HG03558 (cell line): Measurements from ENCODE around the gene PTPRN2.
A peak's percentile ranks its signal among the peaks of the same experiment; 100 is the strongest.
"Not testable (repeated sequence)": the region's sequence is repeated elsewhere in the genome, so short reads cannot be mapped to it uniquely, and the experiment has no call there.

Source experiments
- ATAC-seq: cut with Tn5 transposase; IDR thresholded peaks from one replicate; pipeline ENCODE4 v1.9.1; 2021; ENCODE audit warnings: moderate number of reproducible peaks; ENCODE audit not compliant: unreplicated experiment; ENCODE audit errors: extremely low read depth

Gene PTPRN2

DNA sequence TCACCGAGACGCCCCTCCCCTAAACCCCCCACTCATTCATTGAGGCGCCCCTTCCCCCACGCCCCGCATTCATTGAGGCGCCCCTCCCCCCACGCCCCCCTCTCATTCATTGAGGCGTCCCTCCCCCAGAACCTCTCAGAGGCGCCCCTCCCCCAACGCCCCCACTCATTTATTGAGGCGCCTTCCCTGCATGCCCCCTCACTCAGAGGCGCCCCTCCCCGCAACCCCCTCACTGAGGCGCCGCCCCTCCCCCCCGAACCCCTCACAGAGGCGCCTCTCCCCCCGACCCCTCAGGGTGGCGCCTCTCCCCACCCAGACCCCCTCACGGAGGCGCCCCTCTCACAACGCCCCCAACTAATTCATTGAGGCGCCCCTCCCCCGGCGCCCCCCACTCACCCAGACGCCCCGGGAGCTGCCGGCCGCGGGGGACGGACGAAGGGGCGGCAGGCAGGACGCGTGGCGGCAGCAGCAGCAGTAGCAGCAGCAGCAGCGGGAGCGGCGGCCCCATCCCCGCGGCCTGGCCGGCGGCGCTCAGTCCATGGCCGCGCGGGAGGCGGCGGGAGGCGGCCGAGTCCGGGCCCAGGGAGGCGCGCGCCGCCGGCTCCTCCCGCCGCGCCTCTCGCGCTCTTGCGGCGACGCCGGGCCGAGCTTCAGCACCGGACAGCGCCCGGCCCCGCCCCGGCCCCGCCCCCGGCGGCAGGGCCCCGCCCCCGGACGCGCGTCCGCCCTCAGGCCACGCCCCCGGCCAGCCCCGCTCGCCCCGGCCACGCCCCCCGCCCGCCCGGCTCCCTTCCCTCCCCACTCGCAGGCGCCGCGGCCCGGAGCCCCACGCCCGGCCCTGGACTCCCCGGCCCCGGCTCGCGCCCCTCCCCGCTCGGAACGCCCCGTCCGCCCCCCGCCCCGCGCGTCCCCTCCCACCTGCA, at the start of gene PTPRN2:
Gene PTPRN2 (minus strand): TSS at position 662 of the 923 bp plus-strand sequence.
- peak; percentile 50 for ATAC-seq

DNA sequence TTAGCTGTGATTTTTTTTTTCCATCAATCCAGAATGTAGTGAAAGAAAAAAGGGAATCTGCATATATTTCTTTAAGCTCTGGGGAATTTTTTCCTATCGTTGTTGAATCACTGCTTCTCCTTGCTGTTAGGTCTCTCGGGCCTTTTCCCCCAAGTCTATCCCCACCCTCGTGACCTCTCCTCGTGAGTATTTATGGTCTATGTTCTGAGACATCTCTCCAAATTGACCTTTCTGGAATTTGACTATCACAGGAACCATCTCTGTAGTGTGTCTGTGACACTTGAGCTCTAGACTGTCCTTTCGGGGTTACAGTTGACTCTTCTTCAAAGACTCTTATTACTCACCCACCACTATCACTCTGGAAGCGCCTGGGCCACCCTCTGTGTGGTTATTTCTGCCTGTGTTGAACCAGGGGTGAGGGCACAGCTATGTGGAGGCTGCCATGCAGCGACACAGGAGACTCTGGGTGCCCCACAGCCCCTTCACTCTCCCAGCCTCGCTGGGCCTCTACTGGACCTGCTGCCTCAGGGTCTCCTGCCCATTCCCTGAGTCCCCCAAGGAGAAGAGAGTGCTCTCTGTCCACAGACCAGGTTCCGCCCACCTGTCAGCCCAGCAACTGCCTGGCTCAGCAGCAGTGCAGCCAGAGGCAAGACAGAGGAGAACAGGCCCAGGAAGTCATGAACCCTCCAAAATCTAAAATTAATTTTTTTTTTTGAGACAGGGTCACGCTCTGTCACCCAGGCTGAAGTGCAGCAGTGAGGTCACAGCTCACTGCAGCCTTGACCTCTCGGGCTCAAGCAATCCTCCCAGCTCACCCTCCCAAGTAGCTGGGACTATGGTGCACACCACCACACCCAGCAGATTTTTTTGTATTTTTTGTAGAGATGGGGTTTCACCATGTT, 45.7 kb upstream of the PTPRN2 start:
- no peak for ATAC-seq

DNA sequence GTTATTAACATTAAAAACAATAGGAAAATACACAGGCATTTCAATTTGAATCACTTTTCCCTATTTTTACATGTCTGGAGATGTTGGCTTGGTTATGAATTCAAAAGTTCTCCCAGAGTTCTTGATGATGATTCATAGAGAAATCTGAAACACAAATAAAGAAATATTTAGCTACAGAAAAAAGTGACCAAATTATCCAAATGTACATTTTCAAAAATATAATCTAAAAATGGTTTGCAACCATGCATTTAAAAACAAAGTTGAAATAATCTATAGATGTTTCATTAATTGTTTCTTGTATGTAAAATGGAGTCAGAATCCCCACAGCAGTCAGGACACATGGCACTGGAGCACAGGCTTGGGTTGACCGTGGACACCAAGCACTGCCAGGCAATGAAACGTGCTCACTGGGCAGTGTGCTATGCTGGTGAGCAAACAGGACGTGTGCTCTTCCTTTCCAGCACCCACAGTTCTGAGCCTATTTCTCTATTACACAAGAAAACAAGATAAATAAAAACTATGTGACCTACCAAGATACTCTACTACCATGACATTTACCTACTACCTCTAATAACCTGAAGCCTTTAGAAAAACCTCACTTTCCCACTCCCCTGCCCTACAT, 44.1 kb upstream of the PTPRN2 start:
- no peak for ATAC-seq

DNA sequence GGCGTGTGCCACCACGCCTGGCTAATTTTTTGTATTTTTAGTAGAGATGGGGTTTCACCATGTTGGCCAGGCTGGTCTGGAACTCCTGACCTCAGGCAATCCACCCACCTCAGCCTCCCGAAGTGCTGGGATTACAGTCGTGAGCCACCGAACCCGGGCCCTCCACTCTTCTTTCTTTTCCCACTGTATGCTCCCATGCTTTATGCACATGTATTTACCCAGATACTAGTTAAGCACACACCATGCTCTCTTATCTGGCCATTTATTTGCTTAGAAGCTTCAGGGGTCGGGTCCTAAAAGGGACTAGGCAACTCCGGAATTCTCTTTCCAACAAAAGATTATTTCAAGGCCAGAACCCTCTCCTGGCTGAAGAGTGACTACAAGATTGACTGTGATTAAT, 38.7 kb upstream of the PTPRN2 start:
- not testable (repeated sequence) for ATAC-seq

DNA sequence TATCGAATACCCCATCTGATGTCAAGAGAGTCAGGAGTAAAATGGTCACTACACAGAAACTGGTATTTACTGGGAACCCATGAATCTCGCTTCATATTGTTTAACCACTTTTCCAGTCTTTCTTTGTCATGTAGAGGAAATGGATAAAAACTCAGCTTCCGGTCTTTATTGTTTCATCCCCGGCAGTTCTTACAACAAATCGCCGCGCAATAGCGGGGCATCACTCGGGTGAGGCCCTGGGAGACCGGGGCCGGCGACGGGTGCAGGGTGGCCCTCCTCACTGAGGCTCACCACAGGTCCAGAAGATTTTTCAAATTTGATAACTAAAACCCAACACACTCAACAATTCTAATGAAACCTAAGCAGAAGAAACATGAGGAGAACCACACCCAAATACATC, 35.6 kb upstream of the PTPRN2 start:
- ATAC-seq, result no peak

DNA sequence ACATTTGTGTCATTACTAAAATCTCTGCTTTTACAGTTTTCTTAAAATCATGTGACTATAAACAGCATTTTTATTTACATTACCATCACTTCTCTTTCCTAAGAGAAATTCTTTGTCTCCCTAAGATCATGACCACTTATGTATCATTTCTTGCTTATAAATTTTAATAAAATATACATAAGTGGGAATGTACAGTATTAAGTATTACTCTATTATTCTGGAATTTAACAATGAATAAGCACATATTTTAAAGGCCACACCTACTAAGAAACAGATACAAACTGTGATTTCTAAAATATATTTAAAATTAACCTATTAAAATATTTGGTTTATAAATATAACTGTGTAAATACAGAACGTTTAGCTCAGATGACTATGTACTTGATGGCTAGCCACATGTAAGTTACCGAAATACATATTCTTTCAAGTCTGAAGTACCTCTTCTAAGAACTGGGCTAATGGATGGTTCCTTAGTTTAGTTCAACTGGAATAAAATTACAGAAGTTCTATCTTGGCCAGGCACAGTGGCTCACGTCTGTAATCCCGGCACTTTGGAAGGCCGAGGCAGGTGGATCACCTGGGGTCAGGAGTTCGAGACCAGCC, 33.3 kb upstream of the PTPRN2 start:
- ATAC-seq, result no peak

DNA sequence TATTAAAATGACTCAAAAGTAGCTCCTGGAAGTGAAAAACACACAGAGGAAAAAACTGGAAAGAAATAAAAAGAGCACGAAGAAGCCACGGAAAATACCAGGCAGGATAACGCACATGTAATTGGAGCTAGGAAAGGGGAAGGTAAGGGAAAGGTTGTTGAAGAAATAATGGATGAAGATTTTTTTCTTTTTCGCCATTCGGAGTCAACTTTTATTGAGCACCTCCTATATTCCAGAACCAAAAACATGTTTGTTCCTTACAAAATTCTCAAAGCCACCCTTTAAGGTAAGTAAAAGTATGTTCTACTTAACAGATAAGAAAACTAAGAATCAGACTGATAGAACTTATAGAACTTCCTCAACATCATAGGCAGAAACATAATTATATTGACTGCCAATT, 32.8 kb upstream of the PTPRN2 start:
- ATAC-seq, result no peak

DNA sequence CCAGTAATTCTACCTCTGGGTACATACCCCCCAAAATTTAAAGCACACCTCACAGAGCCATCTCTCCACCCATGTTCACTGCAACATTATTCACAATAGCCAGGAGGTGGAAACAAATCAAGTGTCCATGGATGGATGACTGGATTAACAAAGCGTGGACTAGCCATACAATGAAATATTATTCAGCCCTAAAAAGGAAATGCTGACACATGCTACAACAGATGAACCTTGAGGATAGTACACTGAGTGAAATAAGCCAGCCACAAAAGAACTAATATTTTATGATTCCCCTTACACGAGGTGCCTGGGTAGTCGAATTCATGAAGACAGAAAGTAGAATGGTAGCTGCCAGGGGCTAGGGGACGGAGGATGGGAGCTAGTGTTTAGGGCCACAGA, 31.1 kb upstream of the PTPRN2 start:
- no peak for ATAC-seq

DNA sequence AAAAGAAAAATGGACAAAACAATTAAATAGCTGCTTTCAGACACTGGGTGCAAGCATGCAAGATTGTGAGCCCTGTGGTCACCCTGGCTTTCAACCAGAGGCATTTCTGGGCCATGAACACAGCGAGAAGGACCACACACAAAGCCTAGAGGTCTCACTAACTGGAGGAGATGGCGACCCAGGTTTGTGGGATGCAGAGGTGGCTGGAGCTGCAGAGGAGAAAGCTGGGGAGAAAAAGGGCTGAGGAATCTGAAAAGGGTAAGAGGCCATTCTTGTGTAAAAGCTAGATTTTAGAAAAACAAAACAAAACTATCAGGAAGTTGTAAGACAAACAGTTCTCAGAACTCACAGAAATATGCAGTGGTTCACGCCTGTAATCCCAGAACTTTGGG, 30.1 kb upstream of the PTPRN2 start:
- ATAC-seq, result no peak

DNA sequence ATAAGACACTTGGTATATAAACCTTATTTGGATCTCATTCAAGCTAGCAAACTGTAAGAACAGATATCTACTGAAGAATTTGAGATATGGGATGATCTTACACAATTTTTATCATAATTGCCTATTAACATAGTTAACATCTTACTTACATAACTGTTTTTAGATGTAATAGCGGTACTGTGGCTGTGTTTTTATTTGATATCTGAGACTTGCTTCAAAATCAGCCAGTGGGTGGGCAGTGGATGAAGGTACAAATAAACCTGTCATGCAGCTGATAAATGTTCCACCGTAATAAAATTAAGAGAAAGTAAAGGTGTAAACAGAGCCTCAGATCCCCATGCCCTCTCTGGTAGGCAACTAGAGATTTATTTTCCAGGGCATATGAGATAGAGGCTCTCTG, 28.4 kb upstream of the PTPRN2 start:
- ATAC-seq, result no peak

DNA sequence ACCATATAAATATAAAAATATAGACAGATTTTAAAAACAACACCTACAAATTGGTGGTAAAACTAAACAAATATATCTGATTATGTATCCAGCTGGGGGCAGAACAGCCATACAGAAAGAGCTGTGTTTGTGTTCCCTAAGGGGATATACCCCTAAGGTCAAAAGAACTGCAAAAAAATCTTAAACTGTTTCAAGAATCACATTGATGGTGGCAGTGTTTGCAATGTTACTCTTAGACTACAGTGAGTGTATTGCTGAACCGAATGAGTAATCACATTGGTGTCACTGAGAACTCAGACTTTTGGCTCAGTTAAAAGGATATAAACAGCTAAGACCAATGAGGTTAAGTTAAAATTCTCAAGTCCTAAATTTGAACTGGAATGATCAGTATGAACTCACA, 27.1 kb upstream of the PTPRN2 start:
- no peak for ATAC-seq

DNA sequence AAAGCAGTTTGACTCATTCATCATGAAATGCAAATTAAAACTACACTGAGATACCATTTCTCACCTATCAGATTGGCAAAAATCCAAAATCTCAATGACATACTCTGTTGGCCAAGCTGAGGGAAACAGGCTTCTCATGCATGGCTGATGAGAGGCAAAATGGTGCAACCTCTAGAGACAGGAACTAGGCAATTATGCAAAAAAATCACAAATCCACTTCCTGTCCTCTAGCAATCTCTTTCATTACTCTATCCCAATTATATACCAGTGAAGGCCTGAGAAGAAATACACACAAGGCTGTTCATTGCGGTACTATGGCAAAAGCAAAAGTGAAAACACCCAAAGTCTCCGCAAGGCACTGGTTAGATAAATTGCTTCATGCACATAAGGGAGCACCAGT, 25.9 kb upstream of the PTPRN2 start:
- peak; percentile 94 for ATAC-seq

DNA sequence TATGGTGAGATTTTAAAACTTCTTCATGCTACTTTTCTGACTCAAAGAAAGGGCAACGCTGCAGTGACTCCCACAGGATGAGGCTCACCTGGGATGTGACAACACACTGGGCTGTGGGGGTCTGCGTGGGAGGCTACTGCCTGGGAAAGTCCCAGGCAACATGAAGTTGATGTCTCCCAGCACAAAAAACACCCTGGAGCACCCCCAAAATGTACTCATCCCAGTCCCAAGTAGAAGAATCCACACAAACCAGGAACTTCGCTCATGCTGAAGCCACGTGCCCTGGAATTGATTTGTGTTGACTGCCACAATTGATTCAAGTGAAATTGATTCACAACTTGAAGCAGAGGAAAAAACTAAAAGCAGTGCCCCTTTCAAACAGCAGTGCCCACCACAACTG, 24.9 kb upstream of the PTPRN2 start:
- no peak for ATAC-seq

DNA sequence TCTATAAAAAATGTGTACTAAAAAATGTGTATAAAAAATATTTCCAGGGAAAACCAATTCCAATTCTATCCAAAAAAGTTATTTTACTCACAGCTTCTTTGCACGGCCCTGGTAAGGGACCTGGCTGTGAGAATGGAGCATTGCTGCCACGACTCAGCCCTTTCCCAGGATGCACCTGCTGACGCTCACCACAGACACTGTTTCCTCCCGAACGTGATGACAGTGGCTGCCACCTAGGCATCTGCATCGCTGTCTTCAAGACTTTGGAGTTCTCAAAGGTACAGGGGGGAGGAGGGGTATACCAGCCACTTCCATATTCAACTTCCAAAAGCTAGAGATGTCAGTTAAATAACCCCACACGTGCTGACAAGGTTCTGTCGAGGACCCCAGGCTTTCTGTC, 23.9 kb upstream of the PTPRN2 start:
- ATAC-seq, result no peak

DNA sequence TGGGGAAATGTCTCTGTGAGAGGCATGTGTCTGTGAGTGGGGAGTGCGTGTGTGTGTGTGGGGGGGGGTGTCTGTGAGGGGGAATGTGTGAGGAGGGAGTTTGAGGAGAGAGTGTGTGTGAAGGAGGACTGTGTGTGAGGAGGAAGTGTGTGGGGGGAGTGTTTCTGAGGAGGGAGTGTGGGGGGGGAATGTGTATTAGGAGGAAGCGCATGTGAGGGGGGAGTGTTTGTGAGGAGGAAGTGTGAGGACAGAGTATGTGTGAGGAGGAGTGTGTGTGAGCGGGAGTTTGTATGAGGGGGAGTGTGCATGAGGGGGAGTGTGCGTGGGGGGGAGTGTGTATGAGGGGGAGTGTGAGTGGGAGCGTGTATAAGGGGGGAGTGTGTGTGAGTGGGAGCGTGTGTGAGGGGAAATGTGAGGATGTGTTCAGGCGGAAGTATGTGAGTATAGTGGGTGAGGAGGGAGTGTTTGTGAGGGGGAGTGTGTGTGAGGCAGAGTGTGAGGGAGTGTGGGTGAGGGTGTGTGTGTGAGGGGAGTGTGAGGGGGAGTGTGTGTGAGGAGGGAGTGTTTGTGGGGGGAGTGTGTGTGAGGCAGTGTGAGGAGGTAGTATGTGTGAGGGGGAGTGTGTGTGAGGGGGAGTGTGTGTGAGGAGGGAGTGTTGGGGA, 21.8 kb upstream of the PTPRN2 start:
- ATAC-seq, result no peak

DNA sequence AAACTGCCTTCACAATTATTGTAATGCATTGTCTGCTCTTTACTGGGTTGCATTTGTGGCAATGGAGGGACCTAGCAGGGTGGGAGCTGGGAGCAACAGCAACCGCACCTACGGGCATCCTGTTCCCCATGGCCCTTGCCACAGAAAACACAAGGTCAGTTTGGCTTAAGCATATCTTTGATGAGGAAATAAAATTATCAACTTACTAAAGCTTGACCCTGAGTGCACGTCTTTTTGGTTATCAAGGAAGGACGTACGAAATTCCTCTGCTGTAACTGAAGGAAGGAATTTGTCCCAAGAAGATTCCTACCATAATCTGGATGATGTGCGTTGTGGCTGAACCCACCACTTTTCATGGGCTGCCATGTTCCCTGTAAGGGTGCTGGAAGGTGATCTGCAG, 19.9 kb upstream of the PTPRN2 start:
- ATAC-seq, result no peak

DNA sequence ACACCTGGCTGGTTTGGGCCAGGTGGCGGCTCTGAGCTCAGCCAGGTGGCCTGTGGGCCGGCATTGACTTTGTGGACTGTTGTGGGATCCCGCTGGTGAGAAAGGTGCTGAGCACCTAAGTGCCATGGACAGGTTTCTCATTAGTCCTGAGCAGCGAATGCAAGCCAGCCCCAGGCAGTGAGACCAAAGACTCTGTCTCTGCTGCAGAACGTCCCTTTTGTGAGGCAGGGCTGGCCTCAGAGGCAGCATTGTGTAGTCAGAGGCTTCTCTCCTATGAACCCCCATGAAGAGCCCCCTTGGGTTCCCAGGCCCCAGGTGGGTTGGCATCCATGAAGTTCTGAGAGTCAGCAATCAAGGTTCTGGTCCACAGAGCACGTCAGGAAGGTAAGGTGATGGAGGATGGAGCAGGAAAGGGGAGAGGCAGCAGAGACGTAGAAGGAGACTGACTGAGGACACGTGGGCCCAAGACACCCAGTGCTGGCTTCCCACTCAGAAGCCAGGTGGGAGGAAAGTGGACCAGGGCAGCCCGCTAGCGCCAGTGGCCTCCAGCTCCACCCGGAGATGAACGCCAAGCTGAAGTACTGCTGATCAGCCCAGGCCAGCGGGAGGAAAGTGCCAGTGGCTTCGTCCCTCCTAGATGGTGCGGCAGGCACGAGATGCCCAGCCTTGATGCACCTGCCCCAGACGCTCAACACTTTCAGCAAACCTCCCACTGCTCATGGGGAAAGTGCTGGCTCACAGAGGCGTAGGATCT, 19.2 kb upstream of the PTPRN2 start:
- ATAC-seq, result no peak

DNA sequence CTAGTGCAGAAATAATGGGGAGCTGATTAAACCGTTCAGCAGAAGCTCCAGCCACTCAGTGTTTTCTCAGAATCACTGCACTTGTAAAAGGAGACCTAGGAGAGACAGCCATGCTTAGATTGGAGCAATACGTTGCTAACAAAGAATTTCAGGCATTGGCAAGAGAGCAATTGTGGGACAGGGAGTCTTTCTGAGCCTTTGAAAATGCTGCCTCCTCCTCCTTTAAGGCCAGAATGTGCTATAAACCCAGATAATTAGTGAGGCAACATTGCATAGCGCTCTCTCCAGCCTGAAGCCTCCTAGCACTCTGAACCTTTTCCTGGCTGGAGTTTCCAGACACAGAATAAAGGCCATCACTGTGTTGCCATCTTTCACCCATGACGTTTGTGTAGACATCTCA, 18.5 kb upstream of the PTPRN2 start:
- no peak for ATAC-seq
